ENCODE measurements around the gene KRT77.

DNA sequence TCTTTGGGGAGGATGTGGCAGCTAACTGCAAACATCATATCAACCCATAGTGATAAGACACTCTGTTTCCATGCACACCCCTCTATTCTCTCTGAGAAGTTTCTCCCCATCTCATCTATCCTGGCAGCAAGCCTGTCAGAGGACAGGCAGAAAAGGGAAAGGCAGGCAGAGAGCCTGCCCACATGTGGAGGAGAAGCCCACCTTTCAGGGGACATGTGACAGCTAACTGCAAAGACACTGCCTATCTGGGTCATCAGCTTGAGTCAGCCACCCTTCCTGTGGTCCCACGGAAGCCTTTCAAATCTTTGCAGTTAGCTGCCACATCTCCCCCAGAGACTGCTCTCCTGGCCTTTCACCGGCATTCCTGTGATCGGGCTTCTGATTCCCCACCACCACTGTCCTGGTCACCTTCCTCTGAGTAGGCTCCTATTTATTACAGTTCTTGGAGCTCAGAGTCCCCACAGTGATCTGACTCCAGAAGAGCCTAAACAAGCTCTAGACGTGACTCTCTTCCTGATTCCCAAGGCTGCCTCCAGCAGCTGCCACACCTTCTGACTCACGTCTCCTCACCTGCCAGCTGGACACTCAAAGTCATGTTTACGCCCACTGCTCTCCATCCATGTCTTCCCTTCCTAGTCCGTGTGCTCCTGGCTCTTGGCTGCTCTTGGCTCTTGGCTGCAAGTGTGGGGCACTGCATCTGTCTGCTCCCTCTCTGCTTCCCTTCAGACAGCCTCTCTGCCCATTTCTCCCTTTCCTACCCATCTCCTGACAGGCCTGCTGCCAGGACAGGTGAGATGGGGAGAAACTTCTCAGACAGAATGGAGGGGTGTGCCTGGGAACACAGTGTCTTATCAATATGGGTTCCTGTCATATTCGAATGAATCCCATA is 15.6 kb downstream of the KRT77 start:
- TF ChIP-seq POLR2A (IDR thresholded peaks at IDR 0.05) (no peak), CTCF (IDR thresholded peaks at IDR 0.05) (no peak)

Measured in gastroesophageal sphincter (tissue), 3 donors.